ENCODE measurements around the gene SMYD3. TPM values are rescaled to one million over a fixed set of nuclear protein-coding genes. Genes with fewer than 3 reads are reported as not detected.

The SMYD3 gene
- total RNA-seq, 4 donors from 2014 or later = 11.6 to 26.9 (median 18.3) TPM

DNA sequence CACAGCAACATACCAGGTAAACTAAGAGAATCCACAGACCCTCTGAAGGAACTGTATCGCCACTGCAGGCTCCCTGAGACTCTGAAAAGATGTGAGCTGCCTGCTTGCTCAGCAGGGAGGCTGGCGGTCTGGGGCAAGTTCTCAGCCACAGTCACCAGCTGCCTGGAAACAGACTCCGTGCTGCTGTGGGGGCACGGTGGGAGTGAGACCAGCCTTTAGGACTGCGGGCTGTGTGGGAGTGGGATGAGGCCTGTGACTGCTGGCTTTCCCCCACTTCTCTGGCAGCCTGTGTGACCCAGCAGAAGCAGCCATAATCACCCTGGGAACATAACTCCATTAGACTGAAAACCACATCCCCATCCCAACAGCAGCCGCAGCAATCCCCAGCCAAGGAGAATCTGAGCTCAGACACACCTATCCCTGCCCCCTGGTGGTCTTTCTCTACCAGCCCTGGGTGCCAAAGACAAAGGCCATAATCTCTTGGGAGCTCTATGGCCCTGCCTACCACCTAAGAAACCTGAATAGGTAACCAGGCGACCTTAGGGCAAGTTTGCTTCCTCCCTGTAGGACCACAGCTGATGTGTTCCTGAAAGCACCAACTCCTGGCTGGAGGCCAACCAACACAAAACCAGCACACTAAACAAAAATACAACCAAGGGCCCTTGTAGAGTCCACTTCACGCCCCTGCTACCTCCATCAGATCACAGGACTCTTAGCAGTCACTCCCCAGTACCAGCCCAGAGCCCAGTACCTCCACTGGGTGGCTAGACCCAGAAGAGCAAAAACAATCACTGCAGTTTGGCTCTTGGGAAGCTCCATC is 151.5 kb downstream of the SMYD3 start:
- H3K27me3 ChIP-seq = no peaks in the 10 kb centered on the region
- TF ChIP-seq CTCF (IDR thresholded peaks at IDR 0.05) (no peak), EP300 (IDR thresholded peaks at IDR 0.05) (no peak), POLR2AphosphoS5 (IDR thresholded peaks at IDR 0.05) (no peak), POLR2A (IDR thresholded peaks at IDR 0.05) (no peak)
- no peak overlapping the region for H3K27ac ChIP-seq
- H3K36me3 ChIP-seq = no peaks in the 10 kb centered on the region
- ATAC-seq = no peak
- no CpG with 5 or more reads among the region's 8 CpGs for whole genome bisulfite sequencing, 2 donors (ENCODE audit: low coverage in 1 of 2)
- H3K9me3 ChIP-seq = peaks cover 0 to 13% (median 3%) of the 10 kb centered on the region in 3 donors
- no peaks in the 10 kb centered on the region for H3K4me1 ChIP-seq
- H3K4me3 ChIP-seq = no peak overlapping the region

DNA sequence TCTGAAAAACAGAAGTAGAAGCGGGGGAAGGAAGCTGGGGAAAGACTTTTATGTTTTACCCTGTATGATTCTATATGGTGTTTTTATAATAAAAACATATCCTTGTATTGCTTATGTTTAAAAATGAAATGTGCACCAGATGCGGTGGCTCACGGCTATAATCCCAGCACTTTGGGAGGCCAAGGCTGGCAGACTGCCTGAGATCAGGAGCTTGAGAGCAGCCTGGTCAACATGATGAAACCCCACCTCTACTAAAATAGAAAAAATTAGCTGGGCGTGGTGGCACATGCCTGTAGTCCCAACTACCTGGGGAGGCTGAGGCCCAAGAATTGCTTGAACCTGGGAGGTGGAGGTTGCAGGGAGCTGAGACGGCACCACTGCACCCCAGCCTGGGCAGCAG is 155.4 kb downstream of the SMYD3 start:
- no peak for ATAC-seq
- no peaks in the 10 kb centered on the region for H3K4me1 ChIP-seq
- 100% methylated on average over 1 to 3 of the region's 5 CpGs for WGBS, 2 donors (ENCODE audit: low coverage in 1 of 2)
- H3K9me3 ChIP-seq = peaks cover 0 to 2% (median 0%) of the 10 kb centered on the region in 3 donors
- no peak overlapping the region for H3K27ac ChIP-seq
- H3K36me3 ChIP-seq = no peaks in the 10 kb centered on the region
- TF ChIP-seq POLR2AphosphoS5 (IDR thresholded peaks at IDR 0.05) = no peak
- no peak for TF ChIP-seq EP300 (IDR thresholded peaks at IDR 0.05)
- no peak for TF ChIP-seq POLR2A (IDR thresholded peaks at IDR 0.05)
- no peak for TF ChIP-seq CTCF (IDR thresholded peaks at IDR 0.05)
- H3K27me3 ChIP-seq = no peaks in the 10 kb centered on the region
- no peak overlapping the region for H3K4me3 ChIP-seq

DNA sequence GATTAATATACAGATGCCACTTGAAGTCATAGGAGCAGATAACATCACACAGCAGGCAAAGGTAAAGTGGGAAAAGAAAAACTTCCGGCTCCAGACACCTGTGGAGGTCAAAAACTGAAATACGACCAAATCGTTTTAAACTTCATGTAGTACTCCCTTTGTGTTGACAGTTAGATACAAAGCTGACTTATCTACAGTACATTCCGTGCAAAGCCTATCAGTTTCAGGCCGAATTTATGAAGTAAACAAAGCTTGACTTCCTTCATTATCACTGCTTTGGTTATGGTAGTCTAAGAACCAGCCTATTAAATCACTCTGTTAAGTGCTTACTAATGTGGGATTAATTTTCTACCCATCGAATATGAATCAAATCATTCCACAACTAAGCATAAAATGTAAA is 156.3 kb downstream of the SMYD3 start:
- ATAC-seq = no peak
- Histone ChIP-seq H3K27ac (no peak overlapping the region), H3K9me3 (no peaks in the 10 kb centered on the region), H3K27me3 (no peaks in the 10 kb centered on the region), H3K4me1 (no peaks in the 10 kb centered on the region), H3K36me3 (no peaks in the 10 kb centered on the region), H3K4me3 (no peak overlapping the region)
- no peak for TF ChIP-seq CTCF (IDR thresholded peaks at IDR 0.05)
- TF ChIP-seq POLR2AphosphoS5 (IDR thresholded peaks at IDR 0.05) = no peak
- TF ChIP-seq EP300 (IDR thresholded peaks at IDR 0.05) = no peak
- WGBS, 2 donors (ENCODE audit: low coverage in 1 of 2) = 70 to 83% methylated on average over 6 of the region's 6 CpGs

- TF ChIP-seq EP300 (IDR thresholded peaks at IDR 0.05) (no peak), CTCF (IDR thresholded peaks at IDR 0.05) (no peak), POLR2A (IDR thresholded peaks at IDR 0.05) (no peak), POLR2AphosphoS5 (IDR thresholded peaks at IDR 0.05) (no peak)
- ATAC-seq = no peak
- no peak overlapping the region for H3K27ac ChIP-seq
- 100% methylated on average over 2 of the region's 2 CpGs for WGBS, 2 donors (ENCODE audit: low coverage in 1 of 2)
- H3K9me3 ChIP-seq = peaks cover 0 to 11% (median 0%) of the 10 kb centered on the region in 3 donors
- no peaks in the 10 kb centered on the region for H3K27me3 ChIP-seq
- no peaks in the 10 kb centered on the region for H3K36me3 ChIP-seq
- no peak overlapping the region for H3K4me3 ChIP-seq
- H3K4me1 ChIP-seq = no peaks in the 10 kb centered on the region
Observed at GRCh38 chr1:246343937-246344336, 163.1 kb downstream of the SMYD3 start.

DNA sequence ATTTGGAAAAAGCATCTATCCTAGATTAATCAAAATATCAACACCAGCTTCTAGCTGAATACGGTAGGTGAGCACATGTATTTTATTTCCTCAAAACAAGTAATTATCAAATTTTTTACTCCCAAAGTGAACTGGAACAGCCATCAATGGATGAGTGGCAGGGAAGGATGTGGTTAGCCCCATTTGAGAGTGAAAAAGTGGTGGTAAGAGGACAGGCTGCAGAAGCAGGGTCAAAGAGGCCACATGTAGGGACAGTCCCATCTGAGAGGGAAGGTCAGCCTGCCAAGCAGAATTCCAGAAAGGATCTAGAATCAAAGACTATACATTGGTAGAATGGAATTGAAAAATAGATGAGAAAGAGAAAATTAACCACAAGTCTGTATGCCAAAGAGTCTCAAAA is 163.8 kb downstream of the SMYD3 start:
- H3K36me3 ChIP-seq = no peaks in the 10 kb centered on the region
- peaks cover 0 to 11% (median 0%) of the 10 kb centered on the region in 3 donors for H3K9me3 ChIP-seq
- no peak for ATAC-seq
- TF ChIP-seq CTCF (IDR thresholded peaks at IDR 0.05) (no peak), POLR2A (IDR thresholded peaks at IDR 0.05) (no peak), POLR2AphosphoS5 (IDR thresholded peaks at IDR 0.05) (no peak), EP300 (IDR thresholded peaks at IDR 0.05) (no peak)
- no peak overlapping the region for H3K4me3 ChIP-seq
- WGBS, 2 donors (ENCODE audit: low coverage in 1 of 2) = 90 to 100% methylated on average over 1 of the region's 1 CpG
- no peaks in the 10 kb centered on the region for H3K4me1 ChIP-seq
- H3K27ac ChIP-seq = no peak overlapping the region
- H3K27me3 ChIP-seq = no peaks in the 10 kb centered on the region

All from gastroesophageal sphincter (tissue), 4 donors.